Measurements from ENCODE around the gene QKI.

Gene QKI

GRCh38 chr6:163577404-163577803, 162.9 kb downstream of the QKI start:
- DNase-seq (ENCODE audit: low read depth): no peak
- no peak overlapping the region for H3K4me3 ChIP-seq (ENCODE audit: low read depth, low read length)
- TF ChIP-seq CTCF (conservative IDR thresholded peaks at IDR 0.05; ENCODE audit: low read depth, low read length): no peak

GRCh38 chr6:163579111-163579879, 164.8 kb downstream of the QKI start:
- DNase-seq (ENCODE audit: low read depth): peak; percentile 31
- no peak overlapping the region for H3K4me3 ChIP-seq (ENCODE audit: low read depth, low read length)
- no peak for TF ChIP-seq CTCF (conservative IDR thresholded peaks at IDR 0.05; ENCODE audit: low read depth, low read length)

GRCh38 chr6:163579880-163580295, 165.4 kb downstream of the QKI start:
- no peak overlapping the region for H3K4me3 ChIP-seq (ENCODE audit: low read depth, low read length)
- peak; percentile 60 for DNase-seq (ENCODE audit: low read depth)
- peak; percentile 55 for TF ChIP-seq CTCF (conservative IDR thresholded peaks at IDR 0.05; ENCODE audit: low read depth, low read length)

GRCh38 chr6:163580311-163581030, 166.0 kb downstream of the QKI start:
- no peak for DNase-seq (ENCODE audit: low read depth)
- H3K4me3 ChIP-seq (ENCODE audit: low read depth, low read length): no peak overlapping the region
- TF ChIP-seq CTCF (conservative IDR thresholded peaks at IDR 0.05; ENCODE audit: low read depth, low read length): no peak

GRCh38 chr6:163583558-163583957, 169.0 kb downstream of the QKI start:
- DNase-seq (ENCODE audit: low read depth): no peak
- no peak for TF ChIP-seq CTCF (conservative IDR thresholded peaks at IDR 0.05; ENCODE audit: low read depth, low read length)
- H3K4me3 ChIP-seq (ENCODE audit: low read depth, low read length): no peak overlapping the region

GRCh38 chr6:163585932-163586437, 171.5 kb downstream of the QKI start:
- TF ChIP-seq CTCF (conservative IDR thresholded peaks at IDR 0.05; ENCODE audit: low read depth, low read length): no peak
- peak; percentile 95 for DNase-seq (ENCODE audit: low read depth)
- H3K4me3 ChIP-seq (ENCODE audit: low read depth, low read length): no peak overlapping the region

Measured in choroid plexus epithelial cell (primary cell).